Left lobe of liver (tissue), 2 donors: Measurements from ENCODE around the gene TTLL4. TPM values are rescaled to one million over a fixed set of nuclear protein-coding genes. Genes with fewer than 3 reads are reported as not detected.
A peak's percentile ranks its signal among the peaks of the same experiment; 100 is the strongest.
"Not testable (repeated sequence)": the region's sequence is repeated elsewhere in the genome, so short reads cannot be mapped to it uniquely, and the experiment has no call there.

Experiments
- ATAC-seq: fragments of 200-7000 bp; cut with Tn5 transposase; one replicate; pipeline ENCODE4 v1.9.1; 2020; ENCODE audit warnings: mild to moderate bottlenecking, moderate library complexity
- DNase-seq: peaks from one replicate; pipeline ENCODE4 v3.0.0-alpha.2; 2020; ENCODE audit warnings: low spot score
- total RNA-seq: library from RNA; stranded (reverse); gene quantifications from one replicate; pipeline ENCODE4 v1.2.1, GENCODE V29; 2021
- donor health status: DM: no; HTN: no; CAD: no; lungs with moderate emphysema.
- donor health status: DM: no; HTN: yes; CAD: no.

TTLL4 gene
- total RNA-seq, 1 donor from 2014 or later, result 7.4 TPM

DNA sequence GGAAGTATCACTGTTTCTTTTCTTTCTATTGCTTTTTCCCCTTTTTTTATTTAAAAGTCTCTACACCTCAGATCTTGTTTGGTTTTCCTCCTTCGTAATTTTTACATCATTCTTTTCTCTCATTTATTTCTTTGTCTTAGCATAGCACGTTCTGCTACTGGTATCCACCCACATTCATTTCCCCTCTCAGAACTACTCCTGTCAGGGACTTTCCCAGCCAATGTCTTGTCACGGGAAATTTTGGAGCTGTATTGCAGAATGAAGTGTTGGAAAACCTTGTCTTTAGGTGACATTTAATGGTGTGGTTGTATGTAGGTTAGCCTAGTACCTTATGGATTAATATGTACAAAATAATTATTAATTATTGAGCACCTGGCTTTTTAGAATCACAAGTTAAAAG, 34.0 kb downstream of the TTLL4 start:
- DNase-seq, result no peak
- no peak for ATAC-seq

DNA sequence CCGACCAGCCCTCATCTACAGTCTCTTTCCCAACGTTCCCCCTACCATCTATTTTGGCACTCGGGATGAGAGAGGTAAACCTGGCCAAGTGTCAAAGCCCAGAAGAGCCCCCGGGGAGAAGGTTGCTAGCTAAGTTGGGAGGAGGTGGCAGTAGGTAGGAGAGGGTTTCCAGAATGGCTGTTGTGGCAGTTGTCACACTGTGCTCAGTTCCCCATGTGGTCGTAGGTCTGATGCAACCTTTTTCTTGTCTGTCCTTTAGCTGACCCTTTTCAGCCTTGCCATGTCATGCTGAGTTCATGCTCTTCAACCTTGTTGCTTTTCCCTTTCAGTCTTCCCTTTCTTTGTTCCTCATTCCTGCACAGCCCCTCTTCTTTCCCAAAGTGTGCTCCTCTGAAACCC, 34.5 kb downstream of the TTLL4 start:
- DNase-seq (no peak), ATAC-seq (peak; percentile 70)

DNA sequence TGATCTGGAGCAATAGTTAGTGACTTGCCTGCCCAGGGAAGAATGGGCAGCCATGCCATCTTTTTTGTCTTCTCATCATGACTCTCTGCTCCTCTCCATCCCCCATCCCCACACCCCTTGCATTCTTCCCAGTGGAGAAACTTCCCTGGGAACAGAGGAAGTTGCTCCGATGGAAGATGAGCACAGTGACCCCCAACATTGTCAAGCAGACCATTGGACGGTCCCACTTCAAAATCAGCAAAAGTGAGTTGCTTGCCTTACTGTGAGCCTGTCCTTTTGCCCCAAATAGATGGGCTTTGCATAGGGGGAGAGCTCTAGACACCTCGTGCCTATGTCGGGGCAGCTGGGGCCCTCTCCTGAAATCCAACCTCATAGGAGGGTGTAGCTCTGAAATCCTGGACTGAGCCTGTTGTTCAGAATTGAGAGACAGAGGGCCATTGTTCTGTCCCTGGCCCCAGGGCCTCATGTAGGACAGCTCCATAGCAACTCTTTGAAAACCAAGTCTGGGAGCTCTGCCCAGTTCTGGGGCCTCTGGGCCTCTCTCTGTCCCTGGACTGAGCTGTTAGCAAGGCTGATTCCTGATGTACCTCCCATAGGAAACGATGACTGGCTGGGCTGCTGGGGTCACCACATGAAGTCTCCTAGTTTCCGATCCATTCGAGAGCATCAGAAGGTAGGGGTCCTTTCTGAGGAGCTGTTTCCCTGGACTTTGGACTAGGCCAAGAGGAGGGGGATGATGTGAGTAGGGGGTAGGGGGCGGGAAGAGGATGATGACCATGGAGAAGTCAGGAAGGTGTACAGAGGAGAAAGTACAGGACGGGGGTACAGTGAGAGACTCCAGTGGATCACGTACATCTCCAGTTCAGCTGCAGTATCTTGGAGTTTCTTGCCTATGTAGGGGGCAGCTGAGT, 35.2 kb downstream of the TTLL4 start:
- ATAC-seq, result peak; percentile 66

DNA sequence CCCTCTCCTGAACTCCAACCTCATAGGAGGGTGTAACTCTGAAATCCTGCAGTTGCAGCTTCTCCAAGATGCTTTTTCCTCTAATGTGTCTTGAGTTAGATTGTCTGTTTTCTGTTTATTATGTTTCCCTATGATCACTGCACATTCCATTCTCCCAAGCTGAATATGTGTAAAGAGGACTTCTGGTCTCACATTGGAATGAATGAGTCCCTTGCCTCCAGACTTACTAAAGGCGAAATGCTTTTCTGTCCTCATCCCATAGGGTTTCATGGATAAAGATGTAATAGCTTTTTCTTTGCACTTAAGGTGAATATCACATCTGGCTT, 35.8 kb downstream of the TTLL4 start:
- no peak for ATAC-seq

More for the DNA sequence above, 35.2 kb downstream of the TTLL4 start:
- DNase-seq, result no peak

DNA sequence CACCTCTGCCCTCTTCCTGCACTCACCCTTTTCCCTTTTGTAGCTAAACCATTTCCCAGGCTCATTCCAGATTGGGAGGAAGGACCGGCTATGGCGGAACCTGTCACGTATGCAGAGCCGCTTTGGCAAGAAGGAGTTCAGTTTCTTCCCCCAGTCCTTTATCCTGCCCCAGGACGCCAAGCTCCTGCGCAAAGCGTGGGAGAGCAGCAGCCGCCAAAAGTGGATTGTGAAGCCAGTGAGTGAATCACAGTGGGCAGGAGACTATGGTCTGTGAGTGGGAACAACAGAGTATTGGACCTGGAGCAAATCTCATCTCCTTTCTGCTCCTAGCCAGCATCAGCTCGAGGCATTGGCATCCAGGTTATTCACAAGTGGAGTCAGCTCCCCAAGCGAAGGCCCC, 36.3 kb downstream of the TTLL4 start:
- DNase-seq (no peak), ATAC-seq (no peak)

More for the DNA sequence above, 35.8 kb downstream of the TTLL4 start:
- DNase-seq, result no peak

DNA sequence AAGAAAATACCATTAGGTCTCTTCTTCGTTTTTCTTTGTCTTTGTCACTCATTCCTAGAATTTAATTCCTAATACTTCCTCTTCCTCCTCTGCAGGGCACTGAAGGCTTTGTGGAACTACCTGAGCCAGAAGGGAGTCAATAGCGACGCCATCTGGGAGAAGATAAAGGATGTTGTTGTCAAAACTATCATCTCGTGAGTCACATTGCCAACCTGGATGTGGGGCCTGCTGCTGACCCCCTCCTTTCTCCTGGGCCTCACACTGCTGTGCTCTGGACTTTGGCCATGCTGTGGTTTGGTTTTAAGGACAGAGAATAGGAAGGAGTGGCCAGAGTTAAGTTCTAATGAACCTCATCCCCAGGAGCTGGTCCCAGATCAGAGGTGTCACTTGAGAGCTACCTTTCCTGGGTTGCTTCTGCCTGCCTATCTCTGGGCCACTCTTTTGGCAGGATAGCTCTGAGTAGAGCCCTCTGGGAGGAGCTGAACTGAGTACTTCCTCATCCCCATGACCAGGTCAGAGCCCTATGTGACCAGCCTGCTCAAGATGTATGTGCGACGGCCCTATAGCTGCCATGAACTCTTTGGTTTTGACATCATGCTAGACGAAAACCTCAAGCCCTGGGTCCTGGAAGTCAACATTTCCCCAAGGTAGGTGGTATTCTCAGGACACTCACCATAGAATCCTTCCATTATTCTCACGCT, 38.3 kb downstream of the TTLL4 start:
- no peak for DNase-seq
- ATAC-seq, result no peak

DNA sequence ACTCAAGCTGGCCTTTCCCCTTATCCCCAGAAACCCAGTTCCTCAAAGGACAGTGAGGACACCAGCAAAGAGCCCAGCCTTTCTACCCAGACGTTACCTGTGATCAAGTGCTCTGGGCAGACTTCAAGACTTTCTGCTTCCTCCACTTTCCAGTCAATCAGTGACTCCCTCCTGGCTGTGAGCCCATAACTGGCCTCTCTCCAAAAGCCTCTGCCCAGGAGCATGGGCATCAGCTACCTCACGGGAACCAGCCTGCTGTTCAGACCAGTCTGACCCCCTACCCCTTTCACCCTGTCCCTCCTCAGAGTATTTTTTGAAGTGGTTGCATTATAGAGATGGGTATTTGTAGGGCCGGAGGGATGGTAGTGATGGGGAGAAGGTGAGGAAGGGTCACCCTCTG, 43.6 kb downstream of the TTLL4 start:
- DNase-seq (peak; percentile 84), ATAC-seq (peak; percentile 41)

DNA sequence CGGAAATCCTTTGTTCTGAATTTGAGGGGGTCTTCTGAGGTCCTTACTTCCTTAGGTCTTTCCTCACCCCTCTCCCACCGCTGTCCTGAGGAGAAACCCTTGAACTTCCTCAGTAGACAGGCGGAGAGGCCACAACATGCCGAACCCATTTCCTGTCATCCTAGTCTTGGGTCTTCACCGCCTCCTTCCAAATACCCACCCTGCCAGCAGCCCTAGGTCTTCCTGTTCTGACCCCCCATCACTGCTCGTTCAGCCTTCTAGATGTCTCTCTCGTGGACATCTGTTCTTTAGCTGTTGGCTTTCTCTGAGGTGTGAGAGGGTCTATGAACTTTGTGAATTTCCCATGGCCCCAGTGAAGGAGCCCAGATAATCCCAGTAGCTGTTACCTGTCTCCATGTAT, 44.1 kb downstream of the TTLL4 start:
- DNase-seq, result no peak

DNA sequence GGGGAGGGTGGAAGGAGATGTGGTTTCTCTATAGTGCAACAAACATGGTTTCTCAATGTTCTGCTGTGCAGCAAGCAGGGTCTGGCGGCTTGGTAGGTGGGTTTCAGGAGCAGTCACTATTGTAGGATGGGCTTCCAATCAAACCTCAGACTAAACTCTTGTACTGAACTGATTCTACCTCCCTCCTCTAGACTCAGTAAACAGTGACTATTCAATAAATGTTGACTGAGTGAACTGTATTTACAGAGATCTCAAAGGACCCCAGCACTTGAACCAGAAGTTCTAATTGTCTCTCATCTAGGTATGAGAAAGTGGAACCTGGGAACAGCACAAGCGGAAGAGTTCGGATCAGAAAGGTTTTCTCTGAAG, 44.5 kb downstream of the TTLL4 start:
- ATAC-seq, result peak; percentile 51
- DNase-seq, result no peak

More for the DNA sequence above, 44.1 kb downstream of the TTLL4 start:
- ATAC-seq, result no peak

DNA sequence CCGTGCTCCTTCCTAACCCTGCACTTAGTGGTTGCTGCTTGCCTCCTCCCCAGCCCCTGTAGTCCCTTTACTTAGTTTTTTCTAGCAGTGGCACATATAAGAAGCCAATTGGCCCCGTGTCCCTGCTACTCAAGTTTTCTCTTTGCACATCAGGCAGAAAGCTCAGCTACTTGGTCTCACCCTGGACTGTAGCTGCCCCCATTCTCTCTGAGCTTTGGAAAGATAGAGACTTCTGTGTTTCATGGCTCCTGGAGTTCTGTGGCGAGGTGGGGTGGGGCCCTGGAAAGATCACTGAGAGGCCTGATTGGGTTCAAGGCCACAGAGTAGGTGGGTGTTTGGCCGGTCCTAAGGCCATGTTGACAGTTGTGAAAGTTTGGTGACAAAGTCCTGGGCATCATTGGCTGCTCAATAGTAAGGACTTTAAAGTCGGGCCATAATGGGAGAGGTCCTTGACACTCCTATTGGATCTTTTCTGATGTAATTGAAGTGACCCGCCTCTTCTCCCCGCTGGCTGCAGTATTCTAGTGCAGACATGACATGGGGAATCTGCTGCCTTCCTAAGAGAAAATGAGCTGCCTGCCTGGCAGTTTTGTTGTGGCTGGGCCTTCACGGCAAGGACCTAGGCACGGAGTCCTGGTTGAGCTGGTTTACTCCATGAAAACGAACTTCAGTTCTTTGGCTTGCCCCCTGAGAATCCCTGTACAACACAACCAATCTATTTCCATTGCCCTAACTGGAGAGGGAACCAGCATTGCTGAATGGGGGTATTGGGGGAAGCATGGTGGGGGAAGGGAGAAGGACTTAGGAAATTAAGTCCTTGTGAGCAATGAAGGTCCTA, 45.2 kb downstream of the TTLL4 start:
- peak; percentile 82 for ATAC-seq

DNA sequence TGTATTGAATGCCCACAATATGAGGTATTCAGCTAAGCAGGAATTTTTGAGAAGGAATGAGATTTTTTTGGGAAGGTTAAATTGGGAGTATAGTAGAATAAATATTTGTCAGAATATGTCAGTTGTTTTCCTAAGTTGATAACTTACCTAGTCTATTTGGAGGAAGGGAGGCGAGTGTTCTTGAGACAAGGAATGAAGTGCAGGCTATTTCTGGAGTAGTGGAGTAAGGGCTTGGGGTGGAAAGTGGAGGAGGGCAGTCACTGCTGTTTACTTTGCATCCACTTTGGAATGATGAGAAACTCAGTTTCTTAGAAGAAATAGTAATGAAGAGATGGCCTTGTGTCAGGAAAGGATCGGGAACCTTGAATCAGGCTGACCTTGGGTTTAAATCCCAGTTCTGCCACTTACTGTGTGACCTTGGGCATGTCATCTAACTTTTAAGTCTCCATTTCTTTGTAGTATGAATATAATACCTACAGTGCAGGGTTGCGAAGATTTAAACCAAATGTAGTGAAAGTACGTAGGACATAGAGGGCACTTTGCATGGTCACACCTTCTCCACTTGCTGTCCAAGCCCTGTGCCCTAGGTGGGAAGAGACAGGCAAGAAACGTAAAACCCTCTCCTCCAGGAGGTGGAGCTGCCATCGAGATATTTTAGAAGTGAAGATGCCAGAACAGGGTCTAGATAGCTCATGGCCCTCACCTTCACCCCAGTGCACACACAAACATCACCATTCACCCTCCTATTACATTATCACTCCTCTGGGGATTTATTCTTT, 46.2 kb downstream of the TTLL4 start:
- ATAC-seq (peak; percentile 6), DNase-seq (no peak)

More for the DNA sequence above, 45.2 kb downstream of the TTLL4 start:
- DNase-seq, result peak; percentile 93

DNA sequence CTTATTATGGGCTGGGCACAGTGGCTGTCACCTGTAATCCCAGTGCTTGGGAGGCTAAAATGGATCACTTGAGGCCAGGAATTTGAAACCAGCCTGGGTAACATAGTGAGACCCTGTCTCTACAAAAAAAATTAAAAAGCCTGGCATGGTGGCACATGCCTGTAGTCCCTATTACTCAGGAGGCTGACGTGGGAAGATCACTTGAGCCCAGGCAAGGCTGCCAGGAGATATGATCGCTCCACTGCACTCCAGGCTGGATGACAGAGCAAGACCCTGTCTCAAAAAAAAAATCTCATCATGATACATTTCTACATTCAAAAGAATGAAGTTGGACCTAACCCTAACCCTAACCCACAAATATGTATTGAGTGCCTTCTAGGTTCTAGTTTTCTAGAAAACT, 51.2 kb downstream of the TTLL4 start:
- DNase-seq (no peak), ATAC-seq (no peak)

DNA sequence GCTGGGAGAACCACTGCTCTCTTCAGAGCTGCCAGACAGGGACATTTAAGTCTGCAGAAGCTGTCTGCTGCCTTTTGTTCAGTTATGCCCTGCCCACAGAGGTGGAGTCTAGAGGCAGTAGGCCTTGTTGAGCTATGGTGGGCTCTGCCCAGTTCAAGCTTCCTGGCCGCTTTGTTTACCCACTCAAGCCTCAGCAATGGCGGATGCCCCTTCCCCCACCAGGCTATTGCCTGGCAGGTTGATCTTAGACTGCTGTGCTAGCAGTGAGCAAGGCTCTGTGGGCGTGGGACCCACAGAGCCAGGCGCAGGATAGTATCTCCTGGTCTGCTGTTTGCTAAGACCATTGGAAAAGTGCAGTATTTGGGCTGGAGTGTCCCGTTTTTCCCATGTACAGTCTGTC, 62.1 kb downstream of the TTLL4 start:
- DNase-seq, ATAC-seq: not testable (repeated sequence)

DNA sequence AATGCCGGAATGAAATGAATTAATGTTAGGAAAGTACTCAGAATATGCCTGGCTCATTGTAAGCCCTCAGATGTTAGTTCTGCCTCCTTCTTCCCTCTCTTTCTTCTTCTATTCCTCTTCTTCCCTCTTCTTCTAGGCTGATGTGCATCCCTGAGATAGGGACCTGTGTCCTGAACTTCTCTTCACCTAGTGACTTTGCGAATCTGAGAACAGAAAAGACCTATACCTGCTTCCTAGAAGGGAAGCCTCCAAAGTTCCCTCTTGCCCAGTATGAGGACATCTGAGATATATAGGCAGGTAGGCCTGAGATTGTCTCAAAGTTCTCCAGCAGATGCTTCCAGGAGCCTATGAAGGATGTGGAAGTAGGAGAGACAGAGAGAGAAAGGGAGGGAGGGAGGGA, 63.2 kb downstream of the TTLL4 start:
- no peak for ATAC-seq
- no peak for DNase-seq

DNA sequence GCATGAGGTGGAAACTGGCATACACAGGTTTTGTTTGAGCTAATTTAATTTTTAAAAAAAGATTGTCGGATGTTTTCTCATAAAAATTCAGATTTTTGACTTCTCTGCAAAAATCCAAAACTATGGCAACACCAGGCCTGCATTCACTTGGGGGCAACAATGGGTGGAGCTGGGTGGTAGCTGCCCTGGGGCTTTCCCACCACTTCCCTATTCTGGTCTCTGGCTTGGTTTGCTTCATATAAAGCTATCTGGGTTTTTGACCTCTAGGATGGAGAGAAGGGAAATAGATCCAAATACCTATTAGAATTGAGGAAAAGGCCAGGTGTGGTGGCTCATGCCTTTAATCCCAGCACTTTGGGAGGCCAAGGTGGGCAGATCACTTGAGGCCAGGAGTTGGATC, 65.9 kb downstream of the TTLL4 start:
- DNase-seq, result no peak
- no peak for ATAC-seq

DNA sequence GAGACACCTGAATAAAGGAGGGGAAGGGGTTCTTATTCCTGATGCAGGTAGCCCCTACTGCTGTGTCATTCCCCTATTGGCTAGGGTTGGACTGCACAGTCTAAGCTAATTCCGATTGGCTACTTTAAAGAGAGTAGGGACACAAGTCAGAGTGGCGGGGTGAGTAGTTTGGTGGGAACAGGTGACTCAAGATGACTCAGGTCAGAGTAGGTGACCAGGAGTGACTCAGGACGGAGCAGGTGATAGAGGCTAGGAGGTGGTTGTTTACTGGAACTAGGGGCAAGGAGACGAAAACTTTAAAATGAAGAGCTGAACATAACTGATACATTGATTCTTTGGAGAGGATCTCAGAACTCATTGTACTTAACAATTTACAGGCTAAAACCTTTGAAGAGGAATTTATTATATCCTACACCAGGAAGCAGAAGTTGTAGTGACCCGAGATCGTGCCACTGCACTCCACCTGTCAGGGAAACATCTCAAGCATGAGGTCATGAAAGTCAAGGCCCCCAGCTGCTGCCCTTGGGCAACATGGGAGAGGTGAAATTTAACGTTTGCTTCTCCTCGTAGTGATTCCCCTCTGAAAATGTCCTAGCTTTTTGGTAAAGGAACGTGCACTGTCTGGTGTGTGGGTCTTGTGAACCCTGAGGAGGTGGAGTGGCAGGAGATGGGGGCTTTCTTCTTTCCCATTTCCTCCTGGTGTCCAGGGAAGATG, 66.8 kb downstream of the TTLL4 start:
- no peak for ATAC-seq
- no peak for DNase-seq

DNA sequence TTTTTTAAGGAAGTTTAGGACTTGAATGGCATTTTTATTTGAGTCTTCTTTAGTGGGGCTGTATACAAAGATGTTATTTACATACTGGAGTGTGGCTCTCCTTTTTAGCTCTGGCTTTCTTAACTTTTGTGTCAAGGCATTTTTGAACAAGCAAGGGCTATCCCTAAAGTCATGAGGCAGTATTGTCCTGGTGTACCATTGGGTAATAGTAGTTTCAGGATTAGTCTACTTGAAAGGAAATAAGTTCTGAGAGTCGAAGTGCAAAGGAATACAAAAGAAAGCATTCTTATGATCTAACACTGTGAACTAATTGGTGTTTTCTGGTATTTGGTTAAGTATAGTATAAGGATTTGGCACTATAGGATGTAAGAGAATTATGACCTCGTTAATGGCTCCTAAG, 69.4 kb downstream of the TTLL4 start:
- DNase-seq (no peak), ATAC-seq (no peak)

DNA sequence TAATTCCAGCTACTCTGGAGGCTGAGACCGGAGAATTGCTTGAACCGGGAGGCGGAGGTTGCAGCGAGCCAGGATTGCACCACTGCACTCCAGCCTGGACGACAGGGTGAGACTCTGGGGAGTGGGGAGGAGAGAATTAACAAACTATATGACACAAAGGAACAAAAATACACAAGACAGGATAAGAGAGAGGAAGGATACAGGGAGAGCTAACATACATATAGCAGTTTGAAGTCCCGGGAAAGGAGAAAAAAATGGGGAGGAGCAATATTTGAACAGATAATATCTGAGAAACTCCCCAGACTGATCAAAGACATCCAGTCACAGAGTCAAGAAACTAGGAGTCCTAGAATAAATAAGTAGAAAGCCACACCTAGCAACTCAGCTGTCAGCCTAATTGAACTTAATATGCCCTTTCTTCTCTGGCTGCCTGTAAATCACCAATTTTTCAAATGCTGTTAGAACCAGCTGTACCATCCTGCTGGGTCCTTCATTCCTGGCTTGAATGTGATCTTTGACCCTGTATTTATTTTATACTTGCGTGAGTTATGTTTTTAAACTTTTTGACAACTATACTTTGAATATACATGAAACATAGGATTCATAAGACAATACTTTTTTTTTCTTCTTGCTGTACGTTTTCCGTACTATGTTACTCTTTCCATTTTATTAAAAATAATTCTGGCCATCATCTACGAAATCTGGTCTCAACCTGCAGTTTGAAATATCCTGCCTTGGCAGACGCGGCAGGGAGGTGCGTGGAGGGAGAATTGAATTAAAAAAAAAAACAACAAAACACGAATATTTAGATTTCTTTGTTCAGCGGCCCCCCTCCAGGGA, 70.4 kb downstream of the TTLL4 start:
- DNase-seq (no peak), ATAC-seq (peak; percentile 31)
